Stimulated activated CD8-positive, alpha-beta memory T cell treated with anti-CD3 and anti-CD28 coated beads, Interleukin-7, amount 100 ng/mL, for 4 hours (primary cell): Measurements from ENCODE around the gene CYSRT1.

Experiments used
- DNase-seq, 2 donors: peaks; one replicate each; pipeline ENCODE4 v3.0.0-alpha.2; 2020; ENCODE audit warnings: low read depth in 2 of 2

Gene CYSRT1

GRCh38 chr9:137226338-137227053 lies 1.5 kb downstream of the CYSRT1 start:
- no peak for DNase-seq

- DNase-seq, result peak; percentile 59 to 70
Measured at GRCh38 chr9:137227054-137227852, 2.3 kb downstream of the CYSRT1 start, which contains the start of gene RNF224. Gene RNF224 (plus strand): TSS chr9:137227502. CDS start chr9:137228336, 834 bp downstream.

GRCh38 chr9:137227853-137228505 lies 3.0 kb downstream of the CYSRT1 start:
- DNase-seq, result no peak

- no peak for DNase-seq
Measured at GRCh38 chr9:137228506-137228967, 3.6 kb downstream of the CYSRT1 start.

- DNase-seq, result no peak
Measured at GRCh38 chr9:137228968-137229896, 4.3 kb downstream of the CYSRT1 start.

- DNase-seq, result no peak
Measured at GRCh38 chr9:137229903-137230704, 5.1 kb downstream of the CYSRT1 start.

GRCh38 chr9:137230705-137231371 lies 5.9 kb downstream of the CYSRT1 start, which contains the start of gene SLC34A3:
Gene SLC34A3 (plus strand): TSS chr9:137230901. CDS start chr9:137231703, 802 bp downstream.
- no peak for DNase-seq

- DNase-seq, result no peak
Measured at GRCh38 chr9:137231372-137232039, 6.5 kb downstream of the CYSRT1 start.

- DNase-seq, result no peak
Measured at GRCh38 chr9:137232101-137232500, 7.1 kb downstream of the CYSRT1 start.

GRCh38 chr9:137232510-137232909 lies 7.5 kb downstream of the CYSRT1 start:
- no peak for DNase-seq

- no peak for DNase-seq
Measured at GRCh38 chr9:137233143-137233980, 8.4 kb downstream of the CYSRT1 start.

GRCh38 chr9:137234055-137234697 lies 9.2 kb downstream of the CYSRT1 start:
- no peak for DNase-seq

- no peak for DNase-seq
Measured at GRCh38 chr9:137234758-137235423, 9.9 kb downstream of the CYSRT1 start.

GRCh38 chr9:137235424-137236237 lies 10.7 kb downstream of the CYSRT1 start:
- no peak for DNase-seq

GRCh38 chr9:137236238-137236935 lies 11.4 kb downstream of the CYSRT1 start:
- DNase-seq, result peak; percentile 78 to 81
